HepG2 (cell line): Measurements from ENCODE around the gene ANKRA2. TPM values are rescaled to one million over a fixed set of nuclear protein-coding genes. Genes with fewer than 3 reads are reported as not detected.

Experiments used
- ADNP ChIP-seq: sonication (generic); formaldehyde crosslinking; IDR thresholded peaks from 2 replicates; pipeline ENCODE4 v1.4.0; 2020; ENCODE audit warnings: missing genetic modification reagents
- ARHGAP35 ChIP-seq: sonication (generic); formaldehyde crosslinking; IDR thresholded peaks from 2 replicates; pipeline ENCODE4 v1.9.0; 2022; ENCODE audit warnings: mild to moderate bottlenecking, inconsistent platforms, moderate library complexity, missing genetic modification reagents, borderline replicate concordance
- ATM ChIP-seq: fragments of 450-650 bp; IDR thresholded peaks from 2 replicates; pipeline ENCODE4 v1.7.1; 2017; ENCODE audit warnings: mild to moderate bottlenecking, borderline replicate concordance
- BCL3 ChIP-seq: sonication (generic); formaldehyde crosslinking; IDR thresholded peaks from 2 replicates; pipeline ENCODE4 v1.5.1; 2020; ENCODE audit warnings: mild to moderate bottlenecking, missing genetic modification reagents, moderate library complexity
- DPF2 ChIP-seq: sonication (generic); formaldehyde crosslinking; IDR thresholded peaks from 2 replicates; pipeline ENCODE4 v1.4.0; 2020; ENCODE audit warnings: mild to moderate bottlenecking, low read depth, missing genetic modification reagents, borderline replicate concordance
- EP300 ChIP-seq, 3 experiments: sonication (generic) in 1 of 3; formaldehyde crosslinking in 1 of 3; IDR thresholded peaks; 2 replicates each; pipeline versions ENCODE4 v1.5.1 to v1.6.1; 2011 to 2020; ENCODE audit warnings: low read depth in 2 of 3, low read length in 2 of 3, borderline replicate concordance in 1 of 3, improper control_type of control experiment in 1 of 3, mild to moderate bottlenecking in 1 of 3, missing genetic modification reagents in 1 of 3, moderate library complexity in 1 of 3
- HINFP ChIP-seq: sonication (generic); formaldehyde crosslinking; IDR thresholded peaks from 2 replicates; pipeline ENCODE4 v1.4.0; 2020; ENCODE audit warnings: low read depth, mild to moderate bottlenecking, missing genetic modification reagents
- HNRNPH1 ChIP-seq: fragments of 200-400 bp; formaldehyde crosslinking; optimal IDR thresholded peaks from 2 replicates; pipeline ENCODE3; 2017; ENCODE audit warnings: mild to moderate bottlenecking, low read depth, low read length
- PITX1 ChIP-seq: sonication (generic); formaldehyde crosslinking; IDR thresholded peaks from 2 replicates; pipeline ENCODE4 v1.5.1; 2020; ENCODE audit warnings: mild to moderate bottlenecking, missing genetic modification reagents
- RARA ChIP-seq: IDR thresholded peaks from 2 replicates; pipeline ENCODE4 v1.6.1; 2016; ENCODE audit warnings: missing genetic modification reagents, missing compliant biosample characterization
- SIX1 ChIP-seq: sonication (generic); formaldehyde crosslinking; IDR thresholded peaks from 2 replicates; pipeline ENCODE4 v1.4.0; 2020; ENCODE audit warnings: missing genetic modification reagents, borderline replicate concordance
- ZNF329 ChIP-seq: sonication (generic); formaldehyde crosslinking; IDR thresholded peaks from 2 replicates; pipeline ENCODE4 v1.9.0; 2021; ENCODE audit warnings: low read depth, mild to moderate bottlenecking, missing genetic modification reagents
- ZNF710 ChIP-seq: sonication (generic); formaldehyde crosslinking; IDR thresholded peaks from 2 replicates; pipeline ENCODE4 v1.5.0; 2020; ENCODE audit warnings: mild to moderate bottlenecking, missing genetic modification reagents, borderline replicate concordance
- polyA plus RNA-seq, 8 experiments: library from polyadenylated mRNA; depleted of rRNA in 3 of 8; stranded (reverse) in 7 of 8; unstranded in 1 of 8; fragments of >200 nt; fragmentation: Illumina TruSeq in 4 of 8; extraction: Trizol in 4 of 8; gene quantifications; 2 replicates each; pipeline versions ENCODE4 v1.2.1 to v1.2.3, GENCODE V29; 2011 to 2016; ENCODE audit warnings: low read depth in 4 of 8, missing spikeins in 1 of 8, mixed read lengths in 1 of 8; ENCODE audit not compliant: insufficient read depth in 1 of 8
- total RNA-seq, 5 experiments: library from RNA; depleted of rRNA; stranded (reverse); fragments of >200 nt; fragmentation: Illumina TruSeq; extraction: Trizol; gene quantifications; 2 replicates each; pipeline ENCODE4 v1.2.3, GENCODE V29; 2016; ENCODE audit warnings: low read depth in 1 of 5
- TF ChIP-seq, protein P1 (sequence below): sonication (generic); formaldehyde crosslinking; IDR thresholded peaks from 2 replicates; pipeline ENCODE4 v1.5.1; 2020; ENCODE audit warnings: missing genetic modification reagents, mild to moderate bottlenecking, borderline replicate concordance
- TF ChIP-seq, protein P2 (sequence below): sonication (generic); formaldehyde crosslinking; IDR thresholded peaks from 2 replicates; pipeline ENCODE4 v1.9.0; 2021; ENCODE audit warnings: missing genetic modification reagents, borderline replicate concordance
- TF ChIP-seq, protein P3 (sequence below): IDR thresholded peaks from 2 replicates; pipeline ENCODE4 v1.6.1; 2016; ENCODE audit warnings: missing compliant biosample characterization, missing genetic modification reagents, borderline replicate concordance

ANKRA2 gene
- total and polyA plus RNA-seq, 2 of the 13 experiments (the other 11 are each of a cell fraction or from before 2014, with no cell fraction given) = 23.6 to 33.6 TPM

DNA sequence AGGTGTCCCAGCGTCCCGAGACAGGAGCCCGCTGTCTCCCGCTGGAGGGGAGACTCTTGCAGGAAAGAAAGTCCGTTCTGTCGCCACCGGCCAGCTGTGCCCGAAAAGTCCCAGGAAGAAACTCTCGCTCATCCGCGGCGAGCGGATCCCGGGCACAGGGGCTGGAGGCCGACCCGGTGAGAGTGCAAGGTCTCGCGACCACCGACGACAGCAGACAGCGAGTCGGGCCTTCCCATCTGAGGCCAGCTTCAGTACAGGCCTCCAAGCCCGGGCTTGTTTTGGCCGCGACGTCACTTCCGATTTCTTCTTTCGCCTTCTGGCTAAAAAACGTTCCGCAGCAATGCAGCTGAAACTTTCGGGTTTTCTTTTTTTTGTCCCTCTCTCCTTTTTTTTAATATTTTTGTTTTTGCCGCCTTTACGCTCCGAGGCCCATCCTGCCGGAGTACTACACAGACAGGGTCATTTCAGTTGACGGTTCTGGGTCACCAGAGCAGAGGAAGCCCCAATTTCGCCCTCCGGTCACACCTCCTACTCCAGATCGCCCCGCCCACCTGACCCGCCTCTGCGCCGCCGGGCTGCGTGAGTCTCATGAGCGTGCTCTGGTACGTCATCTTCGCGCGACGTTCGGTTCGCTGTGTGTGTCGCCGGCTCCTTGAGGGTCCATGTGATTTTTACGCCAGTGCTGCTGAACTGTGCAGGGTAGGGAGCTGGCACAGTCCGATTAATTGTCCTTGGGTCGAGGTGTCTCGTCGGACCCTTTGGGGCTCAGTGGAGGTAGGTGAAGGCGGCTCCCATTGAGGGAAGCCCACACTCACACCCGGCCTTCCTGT is at the start of gene ANKRA2, which contains the start of gene UTP15 (continued):
- TF ChIP-seq HINFP (CRISPR knock-in tag) (no peak), RARA (CRISPR knock-in tag) (peak; percentile 29), ADNP (CRISPR knock-in tag) (no peak), BCL3 (CRISPR knock-in tag) (no peak), PITX1 (no peak; the same call in 1 of the 2 replicates), DPF2 (CRISPR knock-in tag) (no peak), HNRNPH1 (no peak), ZNF329 (CRISPR knock-in tag) (0 out of 2 replicates have a peak, but pooled peaks have one; percentile 51), ZNF710 (CRISPR knock-in tag) (no peak), ARHGAP35 (CRISPR knock-in tag) (no peak), ATM (no peak), SIX1 (CRISPR knock-in tag) (no peak), EP300 (IDR thresholded peaks at IDR 0.05; ENCODE audit: low read depth in 2 of 2, low read length in 2 of 2) (no peak), EP300 (CRISPR knock-in tag; IDR thresholded peaks at IDR 0.05; ENCODE audit: borderline replicate concordance) (no peak)
- TF ChIP-seq, protein P1, sequence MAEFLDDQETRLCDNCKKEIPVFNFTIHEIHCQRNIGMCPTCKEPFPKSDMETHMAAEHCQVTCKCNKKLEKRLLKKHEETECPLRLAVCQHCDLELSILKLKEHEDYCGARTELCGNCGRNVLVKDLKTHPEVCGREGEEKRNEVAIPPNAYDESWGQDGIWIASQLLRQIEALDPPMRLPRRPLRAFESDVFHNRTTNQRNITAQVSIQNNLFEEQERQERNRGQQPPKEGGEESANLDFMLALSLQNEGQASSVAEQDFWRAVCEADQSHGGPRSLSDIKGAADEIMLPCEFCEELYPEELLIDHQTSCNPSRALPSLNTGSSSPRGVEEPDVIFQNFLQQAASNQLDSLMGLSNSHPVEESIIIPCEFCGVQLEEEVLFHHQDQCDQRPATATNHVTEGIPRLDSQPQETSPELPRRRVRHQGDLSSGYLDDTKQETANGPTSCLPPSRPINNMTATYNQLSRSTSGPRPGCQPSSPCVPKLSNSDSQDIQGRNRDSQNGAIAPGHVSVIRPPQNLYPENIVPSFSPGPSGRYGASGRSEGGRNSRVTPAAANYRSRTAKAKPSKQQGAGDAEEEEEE (CRISPR knock-in tag) = no peak
- TF ChIP-seq, protein P2, sequence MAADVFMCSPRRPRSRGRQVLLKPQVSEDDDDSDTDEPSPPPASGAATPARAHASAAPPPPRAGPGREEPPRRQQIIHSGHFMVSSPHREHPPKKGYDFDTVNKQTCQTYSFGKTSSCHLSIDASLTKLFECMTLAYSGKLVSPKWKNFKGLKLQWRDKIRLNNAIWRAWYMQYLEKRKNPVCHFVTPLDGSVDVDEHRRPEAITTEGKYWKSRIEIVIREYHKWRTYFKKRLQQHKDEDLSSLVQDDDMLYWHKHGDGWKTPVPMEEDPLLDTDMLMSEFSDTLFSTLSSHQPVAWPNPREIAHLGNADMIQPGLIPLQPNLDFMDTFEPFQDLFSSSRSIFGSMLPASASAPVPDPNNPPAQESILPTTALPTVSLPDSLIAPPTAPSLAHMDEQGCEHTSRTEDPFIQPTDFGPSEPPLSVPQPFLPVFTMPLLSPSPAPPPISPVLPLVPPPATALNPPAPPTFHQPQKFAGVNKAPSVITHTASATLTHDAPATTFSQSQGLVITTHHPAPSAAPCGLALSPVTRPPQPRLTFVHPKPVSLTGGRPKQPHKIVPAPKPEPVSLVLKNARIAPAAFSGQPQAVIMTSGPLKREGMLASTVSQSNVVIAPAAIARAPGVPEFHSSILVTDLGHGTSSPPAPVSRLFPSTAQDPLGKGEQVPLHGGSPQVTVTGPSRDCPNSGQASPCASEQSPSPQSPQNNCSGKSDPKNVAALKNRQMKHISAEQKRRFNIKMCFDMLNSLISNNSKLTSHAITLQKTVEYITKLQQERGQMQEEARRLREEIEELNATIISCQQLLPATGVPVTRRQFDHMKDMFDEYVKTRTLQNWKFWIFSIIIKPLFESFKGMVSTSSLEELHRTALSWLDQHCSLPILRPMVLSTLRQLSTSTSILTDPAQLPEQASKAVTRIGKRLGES (CRISPR knock-in tag) = no peak
- TF ChIP-seq, protein P3, sequence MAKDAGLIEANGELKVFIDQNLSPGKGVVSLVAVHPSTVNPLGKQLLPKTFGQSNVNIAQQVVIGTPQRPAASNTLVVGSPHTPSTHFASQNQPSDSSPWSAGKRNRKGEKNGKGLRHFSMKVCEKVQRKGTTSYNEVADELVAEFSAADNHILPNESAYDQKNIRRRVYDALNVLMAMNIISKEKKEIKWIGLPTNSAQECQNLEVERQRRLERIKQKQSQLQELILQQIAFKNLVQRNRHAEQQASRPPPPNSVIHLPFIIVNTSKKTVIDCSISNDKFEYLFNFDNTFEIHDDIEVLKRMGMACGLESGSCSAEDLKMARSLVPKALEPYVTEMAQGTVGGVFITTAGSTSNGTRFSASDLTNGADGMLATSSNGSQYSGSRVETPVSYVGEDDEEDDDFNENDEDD (CRISPR knock-in tag) = 0 out of 2 replicates have a peak, but pooled peaks have one; percentile 45
